Astrocyte (in vitro differentiated cells and primary cell): ENCODE data around the gene PEX11A.

Source experiments
- CTCF ChIP-seq: IDR thresholded peaks from 2 replicates; pipeline ENCODE4 v1.5.1; 2011; ENCODE audit warnings: low read depth, mild to moderate bottlenecking, inconsistent platforms, low read length, moderate library complexity; ENCODE audit not compliant: insufficient read depth
- EZH2 ChIP-seq: IDR thresholded peaks from 2 replicates; pipeline ENCODE4 v1.6.1; 2012; ENCODE audit warnings: mild to moderate bottlenecking, low read length, inconsistent platforms; ENCODE audit not compliant: insufficient read depth

- TF ChIP-seq CTCF (no peak), EZH2 (no peak)
Observed at GRCh38 chr15:89707577-89707976, 17.0 kb upstream of the PEX11A start.
